Measurements from ENCODE around the gene CAMK1D.

DNA sequence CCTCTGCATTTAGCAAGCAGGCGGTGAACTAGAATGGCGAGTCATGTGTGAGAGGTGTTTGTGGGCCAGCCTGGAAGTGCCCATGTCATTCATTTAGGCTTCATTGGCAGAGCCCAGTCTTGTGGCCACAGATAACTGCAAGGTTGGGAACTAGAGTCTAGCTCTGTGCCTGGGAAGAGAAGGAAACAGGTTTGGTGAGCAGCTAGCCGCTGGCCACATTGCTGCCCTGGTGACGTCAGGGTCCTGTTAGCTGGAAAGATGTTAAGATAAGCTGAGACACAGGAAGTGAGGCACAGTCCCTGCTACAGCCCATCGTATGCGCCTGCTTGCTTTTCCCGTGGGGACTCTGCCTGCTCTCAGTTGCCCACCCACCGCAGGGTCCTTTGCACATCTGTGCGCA, 185.5 kb downstream of the CAMK1D start:
- TF ChIP-seq CTCF (IDR thresholded peaks at IDR 0.05) = no peak
- TF ChIP-seq POLR2A (IDR thresholded peaks at IDR 0.05) = no peak

Measured in breast epithelium (tissue), 3 donors.